ENCODE results near the gene TIMM17B. TPM values are rescaled to one million over a fixed set of nuclear protein-coding genes. Genes with fewer than 3 reads are reported as not detected.

The TIMM17B gene
- total RNA-seq, 1 experiment from 2014 or later = 89.7 TPM

- TF ChIP-seq CTCF (conservative IDR thresholded peaks at IDR 0.05) = no peak
- Histone ChIP-seq H3K79me2 (ENCODE audit: insufficient read depth, low read length) (no peaks in the 10 kb centered on the region), H2BK15ac (ENCODE audit: low read depth, low read length) (no peak overlapping the region), H3K56ac (ENCODE audit: insufficient read length, low read depth, low read length) (no peak overlapping the region), H3K4ac (ENCODE audit: low read depth, low read length) (no peak overlapping the region), H3K4me1 (ENCODE audit: insufficient read depth, low read length) (no peaks in the 10 kb centered on the region), H3K79me1 (ENCODE audit: insufficient read depth, low read depth, low read length, poor library complexity, severe bottlenecking) (no peaks in the 10 kb centered on the region), H2BK120ac (ENCODE audit: low read depth, low read length, poor library complexity, severe bottlenecking) (no peak overlapping the region), H4K8ac (replicated peaks; ENCODE audit: insufficient read length, low read depth, low read length) (no peak overlapping the region), H3K23ac (ENCODE audit: insufficient read length, low read depth, low read length) (no peak overlapping the region), H3T11ph (ENCODE audit: low read length) (no peak overlapping the region), H4K20me1 (ENCODE audit: control insufficient read depth, insufficient read depth, insufficient read length) (no peaks in the 10 kb centered on the region), H2AK5ac (ENCODE audit: insufficient read length, low read length) (no peak overlapping the region), H3K23me2 (ENCODE audit: insufficient read length, low read depth, low read length, poor library complexity, severe bottlenecking) (no peaks in the 10 kb centered on the region), H3K4me2 (ENCODE audit: insufficient read depth, insufficient read length, low read length) (no peak overlapping the region), H2BK20ac (ENCODE audit: low read depth, low read length, poor library complexity, severe bottlenecking) (no peak overlapping the region), H2BK5ac (ENCODE audit: insufficient read length, low read length) (no peak overlapping the region), H2AFZ (ENCODE audit: low read length) (no peak overlapping the region), H3K18ac (ENCODE audit: insufficient read length, low read depth, low read length) (no peak overlapping the region), H3K27ac (ENCODE audit: insufficient read length, low read depth, low read length) (no peak overlapping the region), H3K9me3 (ENCODE audit: control insufficient read depth, low read depth, low read length) (peaks cover 4% of the 10 kb centered on the region), H3K9ac (ENCODE audit: extremely low read depth, insufficient read length, low read length) (no peak overlapping the region), H3K27me3 (ENCODE audit: insufficient read depth, low read length) (no peaks in the 10 kb centered on the region), H4K5ac (ENCODE audit: insufficient read length, low read depth, low read length) (no peak overlapping the region), H2BK12ac (ENCODE audit: insufficient read length, low read depth, low read length) (no peak overlapping the region), H4K91ac (ENCODE audit: insufficient read length, low read depth, low read length) (no peak overlapping the region), H3K14ac (ENCODE audit: insufficient read depth, low read length) (no peak overlapping the region)
- no peak for DNase-seq
- no peak overlapping the region for H3K27ac Mint-ChIP-seq
- H3K4me1 Mint-ChIP-seq = peaks cover 0 to 7% of the 10 kb centered on the region in 2 experiments; a peak in 1 of 4 replicates
- peaks cover 10% of the 10 kb centered on the region for H3K27me3 Mint-ChIP-seq (ENCODE audit: low read depth)
- no CpG with 5 or more reads among the region's 4 CpGs for WGBS (ENCODE audit: extremely low coverage, insufficient read length, low lambda C conversion rate)
- H3K4me3 Mint-ChIP-seq = no peak overlapping the region
- peaks cover 64 to 79% of the 10 kb centered on the region in 2 experiments for H3K9me3 Mint-ChIP-seq
- no peaks in the 10 kb centered on the region; a peak in 2 of 7 replicates for H3K36me3 Mint-ChIP-seq (ENCODE audit: insufficient read depth in 1 of 3, low read depth in 3 of 3)
These were observed 33.4 kb downstream of the TIMM17B start for GRCh38 chrX:48864210-48864609.
